GM13976 (cell line): Measurements from ENCODE around the gene EGR1.

Experiments used
- DNase-seq: peaks from one replicate; pipeline ENCODE4 v3.0.0; 2012; ENCODE audit warnings: low spot score
- in situ Hi-C: fragments of 300-500 bp; cut with MboI; formaldehyde crosslinking; loops from one replicate; pipeline ENCODE4 v1.12.0; 2022; ENCODE audit warnings: low sequenced_read_pairs, mixed read lengths, inconsistent platforms; ENCODE audit not compliant: unreplicated experiment
- TF ChIP-seq, protein P1 (sequence below): IDR thresholded peaks from 2 replicates; pipeline ENCODE4 v1.5.1; 2012; ENCODE audit warnings: borderline replicate concordance, mild to moderate bottlenecking; ENCODE audit not compliant: insufficient read depth; ENCODE audit errors: extremely low read depth, missing control alignments, control extremely low read depth

EGR1 gene

DNA sequence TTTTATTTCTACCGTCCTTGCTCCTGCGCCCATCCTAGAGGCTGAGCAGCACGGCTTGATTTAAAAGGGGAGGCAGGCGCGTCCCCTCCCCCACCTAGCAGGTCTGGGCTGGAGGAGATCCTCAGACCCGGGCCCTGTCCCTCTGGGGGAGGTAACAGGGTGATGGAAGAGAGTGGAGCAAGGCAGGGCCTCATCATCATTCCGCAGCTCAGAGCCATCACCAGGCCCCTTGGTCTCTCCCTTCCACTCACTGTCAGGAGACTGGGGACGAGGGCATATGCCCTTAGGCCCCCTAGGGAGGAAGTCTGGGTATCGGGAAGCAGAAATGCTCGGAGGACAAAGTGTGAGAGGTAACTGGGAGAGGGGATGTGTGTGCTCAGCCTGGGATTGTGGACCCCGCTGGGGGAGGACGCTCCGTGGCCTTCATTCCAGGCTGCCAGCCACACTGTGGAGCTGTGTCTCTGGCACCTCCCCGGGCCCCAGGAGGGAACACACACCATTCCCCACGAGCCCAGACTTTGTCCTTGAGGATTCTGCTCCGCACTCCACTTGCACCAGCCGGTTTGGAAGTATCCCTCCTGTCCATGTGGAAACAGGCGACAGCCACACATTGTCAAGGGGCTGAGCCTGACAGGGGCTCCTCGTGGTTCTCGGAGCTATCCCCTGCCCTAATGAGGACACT is 25.7 kb upstream of the EGR1 start:
- DNase-seq, result no peak
- in situ Hi-C loops, result no loop called here
- TF ChIP-seq, protein P1, sequence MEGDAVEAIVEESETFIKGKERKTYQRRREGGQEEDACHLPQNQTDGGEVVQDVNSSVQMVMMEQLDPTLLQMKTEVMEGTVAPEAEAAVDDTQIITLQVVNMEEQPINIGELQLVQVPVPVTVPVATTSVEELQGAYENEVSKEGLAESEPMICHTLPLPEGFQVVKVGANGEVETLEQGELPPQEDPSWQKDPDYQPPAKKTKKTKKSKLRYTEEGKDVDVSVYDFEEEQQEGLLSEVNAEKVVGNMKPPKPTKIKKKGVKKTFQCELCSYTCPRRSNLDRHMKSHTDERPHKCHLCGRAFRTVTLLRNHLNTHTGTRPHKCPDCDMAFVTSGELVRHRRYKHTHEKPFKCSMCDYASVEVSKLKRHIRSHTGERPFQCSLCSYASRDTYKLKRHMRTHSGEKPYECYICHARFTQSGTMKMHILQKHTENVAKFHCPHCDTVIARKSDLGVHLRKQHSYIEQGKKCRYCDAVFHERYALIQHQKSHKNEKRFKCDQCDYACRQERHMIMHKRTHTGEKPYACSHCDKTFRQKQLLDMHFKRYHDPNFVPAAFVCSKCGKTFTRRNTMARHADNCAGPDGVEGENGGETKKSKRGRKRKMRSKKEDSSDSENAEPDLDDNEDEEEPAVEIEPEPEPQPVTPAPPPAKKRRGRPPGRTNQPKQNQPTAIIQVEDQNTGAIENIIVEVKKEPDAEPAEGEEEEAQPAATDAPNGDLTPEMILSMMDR, result no peak

DNA sequence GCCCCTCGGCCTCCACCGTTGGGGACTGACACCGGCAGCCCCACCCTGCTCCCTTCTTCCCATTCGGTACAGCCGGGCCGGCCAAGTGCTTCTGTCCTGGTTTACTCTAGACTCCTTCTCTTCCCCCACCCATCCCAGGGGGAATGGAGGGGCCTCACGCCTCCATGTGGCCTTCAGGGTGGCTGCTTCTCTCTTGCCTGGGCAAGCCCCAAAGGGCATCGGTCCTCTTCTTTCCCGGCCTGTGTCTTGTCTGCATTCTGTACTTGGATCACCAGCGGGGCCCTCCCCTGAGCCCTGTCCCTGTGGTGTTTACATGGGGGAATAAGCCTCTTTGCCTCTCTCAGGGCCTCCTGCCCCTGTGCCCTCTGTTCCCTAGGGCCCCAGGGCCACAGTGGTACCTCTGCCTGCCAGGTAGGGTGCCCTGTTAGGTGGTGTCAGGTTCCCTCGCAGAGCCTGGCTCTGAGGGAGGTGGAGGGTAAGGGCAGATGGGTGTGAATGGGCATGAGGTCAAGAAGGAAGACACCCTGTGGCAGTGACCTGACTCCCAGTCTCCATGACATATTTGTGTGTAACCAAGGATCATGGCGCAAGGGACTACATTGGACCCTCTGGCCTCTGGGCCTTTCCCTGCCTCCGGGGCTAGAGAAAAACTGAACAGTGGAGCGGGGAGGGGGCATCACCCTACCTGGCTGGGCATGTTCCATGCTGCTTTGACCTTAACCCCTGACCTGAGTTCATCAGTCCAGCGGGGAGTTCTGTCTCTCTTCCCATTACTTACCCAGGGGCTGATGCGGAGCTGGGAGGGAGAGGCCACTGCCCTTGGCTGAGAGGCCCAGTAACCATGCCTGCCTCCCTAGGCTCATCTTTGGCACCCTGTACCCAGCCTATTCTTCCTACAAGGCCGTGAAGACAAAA is 24.9 kb upstream of the EGR1 start:
- no peak for DNase-seq
- TF ChIP-seq, protein P1, result no peak
- in situ Hi-C loops, result no loop called here

DNA sequence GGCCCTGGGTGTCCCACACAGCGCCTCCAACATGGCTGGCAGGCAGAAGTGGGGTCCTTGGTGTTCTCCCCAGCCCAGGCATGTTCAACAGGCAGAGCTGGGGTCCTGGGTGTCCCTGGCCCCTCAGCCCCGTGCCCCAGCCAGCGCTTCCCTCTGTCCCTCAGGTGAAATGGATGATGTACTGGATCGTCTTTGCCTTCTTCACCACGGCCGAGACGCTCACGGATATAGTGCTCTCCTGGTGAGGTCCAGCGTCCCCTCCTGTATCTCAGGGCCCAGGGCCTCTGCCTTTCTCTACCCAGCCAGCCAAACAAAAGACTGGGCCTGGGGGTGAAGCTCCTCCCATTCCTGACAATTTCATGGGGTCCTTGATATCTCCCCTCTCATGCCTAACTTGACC is 24.1 kb upstream of the EGR1 start:
- TF ChIP-seq, protein P1, result no peak
- in situ Hi-C loops, result no loop called here
- no peak for DNase-seq

DNA sequence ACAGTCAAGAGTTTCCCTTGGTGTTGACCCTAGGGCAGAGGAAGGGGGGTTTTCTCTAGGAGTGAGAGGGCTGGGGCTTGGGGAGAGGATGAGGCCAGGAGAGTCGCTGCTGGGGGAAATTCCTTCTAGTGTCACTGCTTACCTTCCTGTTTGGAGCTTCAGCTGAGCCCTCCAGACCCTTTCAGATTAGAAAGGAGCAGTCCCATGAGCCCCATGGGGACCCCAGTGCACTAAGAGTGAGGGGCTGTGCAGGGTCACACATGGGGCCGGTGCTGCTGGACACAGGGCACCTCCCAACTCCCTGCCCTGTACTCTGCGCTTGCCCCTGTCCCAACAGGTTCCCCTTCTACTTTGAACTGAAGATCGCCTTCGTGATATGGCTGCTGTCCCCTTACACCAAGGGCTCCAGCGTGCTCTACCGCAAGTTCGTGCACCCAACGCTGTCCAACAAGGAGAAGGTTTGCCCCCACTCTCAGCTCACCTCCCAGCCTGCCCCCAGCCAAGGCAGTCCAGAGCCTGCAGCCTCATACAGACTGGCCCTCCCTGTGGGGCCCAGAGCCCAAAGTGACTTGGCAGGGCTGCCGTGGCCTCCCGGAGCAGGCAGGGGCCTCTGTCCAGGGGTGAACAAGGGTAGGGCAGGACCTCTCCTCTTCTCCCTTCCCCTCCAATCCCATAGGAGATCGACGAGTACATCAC is 21.1 kb upstream of the EGR1 start:
- TF ChIP-seq, protein P1, result no peak
- no peak for DNase-seq
- in situ Hi-C loops, result no loop called here

DNA sequence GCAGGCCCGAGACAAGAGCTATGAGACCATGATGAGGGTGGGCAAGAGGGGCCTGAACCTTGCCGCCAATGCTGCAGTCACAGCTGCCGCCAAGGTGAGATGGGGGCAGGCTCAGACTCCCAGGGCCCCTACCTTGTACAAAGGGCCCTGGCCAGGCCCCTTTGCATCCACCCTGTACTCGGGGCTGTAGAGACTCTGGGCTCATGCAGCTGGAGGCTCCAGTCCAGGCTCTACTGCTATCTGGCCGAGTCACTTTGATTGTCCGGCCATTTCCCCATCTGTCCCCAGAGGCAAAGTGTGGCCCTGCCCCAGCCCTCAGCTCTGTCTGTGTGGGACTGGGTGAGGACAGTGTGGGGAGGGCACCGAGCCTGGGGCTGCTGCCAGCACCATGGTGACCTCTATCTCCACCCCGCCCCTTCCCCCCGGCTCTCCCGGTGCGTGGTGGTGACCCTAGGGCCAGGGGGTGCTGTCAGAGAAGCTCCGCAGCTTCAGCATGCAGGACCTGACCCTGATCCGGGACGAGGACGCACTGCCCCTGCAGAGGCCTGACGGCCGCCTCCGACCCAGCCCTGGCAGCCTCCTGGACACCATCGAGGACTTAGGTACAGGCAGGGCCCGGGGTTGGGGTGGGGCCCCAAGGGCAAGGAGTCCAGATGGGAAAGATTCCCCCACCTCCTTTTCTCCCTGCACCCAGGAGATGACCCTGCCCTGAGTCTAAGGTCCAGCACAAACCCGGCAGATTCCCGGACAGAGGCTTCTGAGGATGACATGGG is 20.3 kb upstream of the EGR1 start:
- DNase-seq, result no peak
- TF ChIP-seq, protein P1, result no peak
- in situ Hi-C loops, result no loop called here
